Daoy (cell line): ENCODE measurements around the gene MBD3L3. TPM values are rescaled to one million over a fixed set of nuclear protein-coding genes. Genes with fewer than 3 reads are reported as not detected.

Source experiments
- total RNA-seq: library from RNA; depleted of rRNA; stranded (reverse); fragments of >200 nt; shearing (Covaris generic); gene quantifications from 2 replicates; pipeline ENCODE4 v1.2.3, GENCODE V29; 2014; rRNA removed

Gene MBD3L3
- total RNA-seq, 1 experiment from 2014 or later, result not detected

Other genes starting within 250 kb of the MBD3L3 start
- 11.5 and 15.8 TPM in 2 replicates for gene ADGRE1, start 171.1 kb downstream of the MBD3L3 start, total RNA-seq
- gene MBD3L2B, start 37.2 kb downstream of the MBD3L3 start, total RNA-seq, result not detected in 2 replicates
- not detected in 2 replicates for gene MBD3L5, start 28.1 kb downstream of the MBD3L3 start, total RNA-seq
- gene MBD3L4, start 18.5 kb downstream of the MBD3L3 start, total RNA-seq, result not detected in 2 replicates
- gene MBD3L2, start 9.4 kb downstream of the MBD3L3 start, total RNA-seq, result not detected in 2 replicates
- 8.8 and 9.2 TPM in 2 replicates for gene ZNF557, start 11.0 kb upstream of the MBD3L3 start, total RNA-seq
- 8.9 and 10.0 TPM in 2 replicates for gene INSR, start 235.7 kb upstream of the MBD3L3 start, total RNA-seq